Left lobe of liver (tissue), 2 donors: Measurements from ENCODE around the gene RNASE8. TPM values are rescaled to one million over a fixed set of nuclear protein-coding genes. Genes with fewer than 3 reads are reported as not detected.

Experiments used
- ATAC-seq: fragments of 200-7000 bp; cut with Tn5 transposase; one replicate; pipeline ENCODE4 v1.9.1; 2020; ENCODE audit warnings: mild to moderate bottlenecking, moderate library complexity
- DNase-seq: peaks from one replicate; pipeline ENCODE4 v3.0.0-alpha.2; 2020; ENCODE audit warnings: low spot score
- total RNA-seq: library from RNA; stranded (reverse); gene quantifications from one replicate; pipeline ENCODE4 v1.2.1, GENCODE V29; 2021
- donor health status: DM: no; HTN: no; CAD: no; lungs with moderate emphysema.
- donor health status: DM: no; HTN: yes; CAD: no.

RNASE8 gene
- total RNA-seq, 1 donor from 2014 or later, result not detected

- ATAC-seq (no peak), DNase-seq (no peak)
Measured at GRCh38 chr14:21103411-21103709, 45.7 kb downstream of the RNASE8 start.

GRCh38 chr14:21103710-21104447 is 46.3 kb downstream of the RNASE8 start:
- peak; percentile 81 for ATAC-seq

GRCh38 chr14:21104448-21105060 is 46.9 kb downstream of the RNASE8 start:
- ATAC-seq (peak; percentile 61), DNase-seq (no peak)

More at GRCh38 chr14:21103710-21104447, 46.3 kb downstream of the RNASE8 start:
- peak; percentile 96 for DNase-seq

DNA sequence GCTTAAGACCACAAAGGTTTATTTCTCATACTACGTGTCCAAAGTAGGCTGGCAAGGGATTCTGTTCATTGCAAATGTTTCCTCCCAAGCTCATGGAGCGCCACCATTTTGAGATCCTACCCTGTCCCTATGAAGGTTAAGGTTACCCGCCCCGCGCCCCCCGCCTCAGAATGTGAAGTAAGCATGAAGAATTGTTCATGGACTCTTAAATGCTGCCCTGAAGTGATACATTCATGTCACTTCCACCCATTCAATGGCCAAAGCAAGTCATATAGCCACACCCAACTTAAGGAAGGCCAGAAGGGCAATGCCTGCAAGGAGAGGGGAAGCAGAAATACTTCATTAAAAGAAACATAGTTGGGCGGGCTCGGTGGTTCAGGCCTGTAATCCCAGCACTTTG is 47.5 kb downstream of the RNASE8 start:
- DNase-seq, result no peak
- ATAC-seq, result no peak

- DNase-seq (no peak), ATAC-seq (no peak)
Measured at GRCh38 chr14:21106176-21106497, 48.5 kb downstream of the RNASE8 start.

- ATAC-seq (peak; percentile 63), DNase-seq (peak; percentile 90)
Measured at GRCh38 chr14:21106498-21107282, 49.1 kb downstream of the RNASE8 start.

- DNase-seq, result no peak
- ATAC-seq, result peak; percentile 34
Measured at GRCh38 chr14:21107283-21107800, 49.7 kb downstream of the RNASE8 start.

Other genes with a start within 250 kb of the RNASE8 start
- not detected for gene RNASE3, start 166.4 kb upstream of the RNASE8 start, total RNA-seq
- 0.33 TPM for gene RNASE2, start 102.3 kb upstream of the RNASE8 start, total RNA-seq
- gene METTL17, start 67.8 kb upstream of the RNASE8 start, total RNA-seq, result 33.1 TPM
- not detected for gene SLC39A2, start 58.5 kb upstream of the RNASE8 start, total RNA-seq
- gene NDRG2, start 32.8 kb upstream of the RNASE8 start, total RNA-seq, result 165 TPM
- gene TPPP2, start 27.6 kb upstream of the RNASE8 start, total RNA-seq, result 4.6 TPM
- gene RNASE13, start 23.0 kb upstream of the RNASE8 start, total RNA-seq, result 0.10 TPM
- 0.13 TPM for gene RNASE7, start 15.5 kb upstream of the RNASE8 start, total RNA-seq
- 41.9 TPM for gene ARHGEF40, start 12.5 kb downstream of the RNASE8 start, total RNA-seq
- 8.0 TPM for gene ZNF219, start 40.8 kb downstream of the RNASE8 start, total RNA-seq
- gene TMEM253, start 43.2 kb downstream of the RNASE8 start, total RNA-seq, result 0.15 TPM
- gene OR5AU1, start 98.2 kb downstream of the RNASE8 start, total RNA-seq, result not detected
- gene HNRNPC, start 211.6 kb downstream of the RNASE8 start, total RNA-seq, result 162 TPM
- 0.23 TPM for gene RPGRIP1, start 222.3 kb downstream of the RNASE8 start, total RNA-seq